ENCODE data around the gene TMEM255B. TPM values are rescaled to one million over a fixed set of nuclear protein-coding genes. Genes with fewer than 3 reads are reported as not detected.

TMEM255B gene
- total and polyA plus RNA-seq, 9 of the 15 experiments (the other 6 are each of a cell fraction or from before 2014, with no cell fraction given), result 0.01 to 0.75 (median 0.23) TPM

- in situ Hi-C loops (cut with MboI) (loop anchor here (10.0 kb wide), 2 partner anchors 62 to 232 kb away; partner anchors contain the start of genes DCUN1D2 and GRK1), intact Hi-C loops (cut with micrococcal nuclease) (no loop called here)
- Histone ChIP-seq H3K4me3 (no peak overlapping the region), H3K9me3 (replicated peaks; ENCODE audit: control insufficient read depth, insufficient read depth, low read depth, low read length) (no peaks in the 10 kb centered on the region; the same call in 1 of the 2 replicates), H3K4me1 (replicated peaks in 1 of 2; ENCODE audit: control insufficient read depth in 2 of 2, insufficient read depth in 2 of 2, low read length in 2 of 2) (peaks cover 9 to 32% of the 10 kb centered on the region in 2 experiments; a peak in 4 of 5 replicates), H3K36me3 (ENCODE audit: control insufficient read depth, insufficient read depth, low read length) (no peaks in the 10 kb centered on the region), H3K9ac (ENCODE audit: insufficient read depth in 1 of 2, low read depth in 2 of 2, low read length in 2 of 2) (no peak overlapping the region), H3K27ac (ENCODE audit: extremely low read depth, low read depth, low read length) (no peak overlapping the region), H3K79me2 (ENCODE audit: control insufficient read depth, insufficient read depth, low read length) (no peaks in the 10 kb centered on the region), H3K4me2 (ENCODE audit: insufficient read depth, low read length) (no peak overlapping the region), H3K27me3 (ENCODE audit: control insufficient read depth in 2 of 2, insufficient read depth in 2 of 2, low read length in 2 of 2) (peaks cover 7 to 33% of the 10 kb centered on the region in 2 experiments; a peak in 3 of 5 replicates), H3K9me1 (ENCODE audit: control insufficient read depth, insufficient read depth, low read length) (peaks cover 3% of the 10 kb centered on the region), H4K20me1 (replicated peaks; ENCODE audit: control insufficient read depth, insufficient read depth, low read length) (no peaks in the 10 kb centered on the region), H2AFZ (ENCODE audit: low read depth, low read length) (no peak overlapping the region)
- DNase-seq (ENCODE audit: extremely low read depth in 1 of 4, low spot score in 3 of 4) (no peak), FAIRE-seq (no peak), ATAC-seq (no peak)
- TF ChIP-seq CUX1 (CRISPR knock-in tag; IDR thresholded peaks at IDR 0.05) (no peak), ZNF79 (CRISPR knock-in tag; IDR thresholded peaks at IDR 0.05; ENCODE audit: low read depth) (no peak), ARID1B (IDR thresholded peaks at IDR 0.05) (no peak), ZNF512 (tag; IDR thresholded peaks at IDR 0.05) (no peak), ZNF282 (CRISPR knock-in tag; IDR thresholded peaks at IDR 0.05) (no peak), ZNF695 (CRISPR knock-in tag; IDR thresholded peaks at IDR 0.05) (no peak), ZNF277 (CRISPR knock-in tag; IDR thresholded peaks at IDR 0.05; ENCODE audit: borderline replicate concordance) (no peak), JUN (IDR thresholded peaks at IDR 0.05; ENCODE audit: borderline replicate concordance, low read depth, low read length) (no peak), JUN (CRISPR knock-in tag; IDR thresholded peaks at IDR 0.05; ENCODE audit: borderline replicate concordance) (no peak), BMI1 (IDR thresholded peaks at IDR 0.05; ENCODE audit: low read length) (no peak), SRSF1 (IDR thresholded peaks at IDR 0.05; ENCODE audit: low read depth, low read length) (no peak), HMG20A (CRISPR knock-in tag; conservative IDR thresholded peaks at IDR 0.05) (no peak), CEBPG (CRISPR knock-in tag; IDR thresholded peaks at IDR 0.05) (no peak), CEBPG (tag; conservative IDR thresholded peaks at IDR 0.05 in 1 of 2, IDR thresholded peaks at IDR 0.05 in 1 of 2) (no peak)
- ChIA-PET POLR2A (interaction anchor here (0.5 kb wide), 1 partner anchor 60 kb away, joined by 4 read pairs; the partner anchor contains the start of gene GRK1), CTCF (ENCODE audit: low intra/inter-chr PET ratio) (no interaction called here)
- 66% methylated on average over 9 of the region's 10 CpGs for WGBS (ENCODE audit: insufficient coverage, low coverage, missing lambda C conversion rate)
- no TSS peak for BruUV-seq (replicated peaks)
These were observed 32.0 kb upstream of the TMEM255B start for GRCh38 chr13:113726961-113727411.
